SIG-M5 treated with dmso at 0.1 percent for 504 hours (cell line): ENCODE measurements around the gene SDK1.
"Not testable (repeated sequence)": the region's sequence is repeated elsewhere in the genome, so short reads cannot be mapped to it uniquely, and the experiment has no call there.

Experiments
- DNase-seq: peaks from one replicate; lab custom pipeline; 2025; ENCODE audit not compliant: unreplicated experiment; lab: John Stamatoyannopoulos, UW

The SDK1 gene

DNA sequence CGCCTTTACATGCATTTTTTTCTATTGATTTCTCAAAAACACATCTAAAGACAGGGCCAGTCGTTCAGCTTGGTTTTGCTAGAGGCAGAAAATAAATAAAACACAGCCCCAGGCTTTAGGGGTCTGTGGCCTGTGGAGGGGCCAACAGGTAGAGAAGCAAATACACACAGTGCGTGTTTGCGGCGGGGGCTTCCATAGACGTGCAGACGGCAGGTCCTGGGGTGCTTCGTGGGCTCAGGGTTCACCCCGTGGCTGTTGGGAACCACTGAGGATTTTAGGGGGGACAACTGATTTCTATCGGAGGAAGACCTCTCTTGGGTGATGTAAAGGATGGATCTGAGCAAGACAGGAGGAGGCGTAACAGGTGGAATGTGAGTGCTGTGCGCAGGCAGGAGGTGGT, 935.3 kb downstream of the SDK1 start:
- no peak for DNase-seq

- DNase-seq: not testable (repeated sequence)
Observed at GRCh38 chr7:4236873-4237272, 935.8 kb downstream of the SDK1 start.

- DNase-seq: no peak
Observed at GRCh38 chr7:4237296-4238235, 936.5 kb downstream of the SDK1 start.

DNA sequence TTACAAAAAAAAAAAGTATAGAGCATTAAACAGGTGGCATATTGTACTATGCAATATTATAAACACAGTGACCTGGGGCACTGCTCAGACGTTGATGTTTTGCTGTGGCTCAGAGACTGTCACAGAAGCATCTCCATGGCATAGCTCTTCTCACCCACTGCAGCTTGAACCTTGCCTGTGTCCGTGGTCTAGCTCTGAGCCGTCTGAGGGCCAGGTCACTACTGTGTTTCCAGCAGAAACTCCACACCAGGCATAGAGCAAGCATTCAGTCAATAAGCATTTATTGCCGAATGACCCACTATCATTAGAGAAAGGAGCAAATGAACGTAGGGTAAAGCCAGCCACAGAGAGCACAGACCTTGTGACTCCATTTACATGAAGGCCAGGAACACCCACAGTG, 937.8 kb downstream of the SDK1 start:
- DNase-seq: no peak

GRCh38 chr7:4240042-4240441, 939.0 kb downstream of the SDK1 start:
- no peak for DNase-seq

- no peak for DNase-seq
Observed at GRCh38 chr7:4240520-4241303, 939.7 kb downstream of the SDK1 start.

DNA sequence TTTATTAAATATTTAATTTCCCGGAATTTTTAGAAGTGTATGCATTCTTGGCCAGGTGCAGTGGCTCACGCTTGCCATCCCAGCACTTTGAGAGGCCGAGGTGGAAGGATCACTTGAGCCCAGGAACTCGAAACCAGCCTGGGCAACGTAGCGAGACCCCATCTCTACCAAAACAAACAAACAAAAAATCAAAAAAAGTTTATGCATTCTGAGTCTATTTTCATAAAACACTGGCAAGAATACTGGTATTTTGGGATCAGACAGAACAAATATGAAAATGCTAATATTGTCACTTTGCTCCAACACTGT, 940.2 kb downstream of the SDK1 start:
- no peak for DNase-seq

DNA sequence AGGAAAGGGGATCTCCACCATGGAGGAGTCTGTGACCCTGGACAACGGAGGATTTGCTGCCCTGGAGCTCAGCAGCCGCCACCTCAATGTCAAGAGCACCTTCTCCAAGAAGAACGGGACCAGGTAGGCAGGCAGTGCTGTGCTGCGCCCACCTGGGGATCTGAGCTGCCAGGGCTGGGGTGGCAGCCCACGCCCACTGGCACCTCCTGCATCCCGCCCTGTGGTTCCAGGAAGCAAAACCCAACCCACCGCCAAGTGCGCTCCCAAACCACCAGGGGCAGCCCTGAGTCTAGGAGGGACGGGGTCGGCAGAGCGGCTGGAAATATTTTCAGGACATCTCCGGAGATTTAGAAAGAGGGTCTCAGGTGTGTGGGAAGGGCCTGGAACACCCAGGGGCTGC, 940.7 kb downstream of the SDK1 start:
- no peak for DNase-seq

GRCh38 chr7:4242706-4243105, 941.7 kb downstream of the SDK1 start:
- no peak for DNase-seq

GRCh38 chr7:4244041-4244440, 943.0 kb downstream of the SDK1 start:
- no peak for DNase-seq

GRCh38 chr7:4244635-4245034, 943.6 kb downstream of the SDK1 start:
- no peak for DNase-seq

GRCh38 chr7:4245135-4245865, 944.2 kb downstream of the SDK1 start:
- peak; percentile 13 for DNase-seq

- DNase-seq: peak; percentile 18
Observed at GRCh38 chr7:4245866-4246470, 944.9 kb downstream of the SDK1 start.

- no peak for DNase-seq
Observed at GRCh38 chr7:4246536-4246935, 945.5 kb downstream of the SDK1 start.

GRCh38 chr7:4247106-4247876, 946.2 kb downstream of the SDK1 start:
- DNase-seq: no peak

DNA sequence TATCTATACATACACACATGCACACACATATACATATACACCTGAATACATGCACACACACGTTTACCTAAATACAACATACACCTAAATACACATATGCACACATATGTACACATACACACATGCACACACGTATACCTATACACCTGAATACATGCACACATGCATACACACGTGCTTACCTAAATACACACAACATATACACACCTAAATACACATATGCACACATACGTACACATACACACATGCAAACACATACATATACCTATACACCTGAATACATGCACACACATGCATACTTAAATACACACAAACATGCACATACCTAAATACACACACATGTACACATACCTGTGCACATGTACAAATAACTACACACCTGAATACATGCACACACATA, 947.2 kb downstream of the SDK1 start:
- DNase-seq: no peak

DNA sequence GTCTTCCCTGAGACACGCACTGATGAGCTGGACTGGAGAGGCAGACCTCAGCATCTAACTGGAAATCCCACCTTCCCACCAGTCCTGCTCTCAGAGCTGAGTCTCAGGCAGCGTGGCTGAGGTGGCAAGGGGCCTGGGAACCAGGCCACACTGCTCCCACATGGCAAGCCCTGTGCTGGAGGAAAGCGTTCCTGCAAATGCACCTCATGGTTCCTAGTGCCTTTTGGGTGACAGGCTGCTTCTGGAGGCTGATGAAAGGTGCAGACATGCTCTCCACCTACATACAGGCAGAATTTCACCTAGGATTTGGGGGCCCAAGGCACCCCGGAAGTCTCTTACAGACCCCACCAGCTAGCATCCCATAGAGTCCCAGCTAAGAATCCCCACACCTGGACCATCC, 948.2 kb downstream of the SDK1 start:
- DNase-seq: no peak

- no peak for DNase-seq
Observed at GRCh38 chr7:4255336-4255735, 954.3 kb downstream of the SDK1 start.

DNA sequence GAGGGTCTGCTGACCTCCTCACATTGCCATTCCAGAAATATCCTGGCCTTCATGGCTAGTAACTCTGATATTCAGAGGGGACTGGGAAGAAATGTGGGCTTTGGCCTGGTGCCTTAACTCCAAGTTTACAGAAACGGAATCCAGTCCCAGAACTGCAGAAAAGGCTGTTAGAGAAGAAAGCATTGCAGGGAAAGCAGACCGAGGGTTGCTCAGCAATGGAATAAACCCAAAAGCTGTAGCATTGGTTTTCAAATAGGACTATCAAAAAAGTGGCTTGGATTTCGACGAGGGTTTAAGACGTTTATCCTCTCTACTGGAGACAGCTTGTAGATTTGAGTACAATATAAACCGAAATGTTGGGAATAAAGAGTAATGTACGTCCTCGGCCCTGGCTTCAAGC, 955.2 kb downstream of the SDK1 start:
- no peak for DNase-seq
